Stimulated activated naive B cell treated with anti-CD40 and anti-IgM and Interleukin-4, amounts not matched to agents 10 μg/mL and 1 μg/mL and 100 μg/mL, for 72 hours (primary cell): ENCODE measurements around the gene NAMPT.

ENCODE experiments used
- ATAC-seq, 2 donors: fragments of 150-1000 bp; cut with Tn5 transposase; replicated peaks; 2 replicates each; pipeline ENCODE4 v1.10.0; 2021; ENCODE audit warnings: moderate library complexity in 1 of 2
- DNase-seq: peaks from one replicate; pipeline ENCODE4 v3.0.0; 2021
- H3K27ac Mint-ChIP-seq: one replicate; pipeline ENCODE4 v1.8.0; 2022; ENCODE audit warnings: mild to moderate bottlenecking, mixed read lengths
- H3K27me3 Mint-ChIP-seq, 2 donors: one replicate each; pipeline ENCODE4 v1.8.0; 2022; ENCODE audit warnings: mixed read lengths in 2 of 2
- H3K36me3 Mint-ChIP-seq, 2 donors: one replicate each; pipeline ENCODE4 v1.8.0; 2022; ENCODE audit warnings: mixed read lengths in 2 of 2, mild to moderate bottlenecking in 1 of 2
- H3K4me1 Mint-ChIP-seq, 2 donors: one replicate each; pipeline ENCODE4 v1.8.0; 2022; ENCODE audit warnings: mixed read lengths in 2 of 2, mild to moderate bottlenecking in 1 of 2
- H3K4me3 Mint-ChIP-seq, 2 donors: one replicate each; pipeline ENCODE4 v1.8.0; 2022; ENCODE audit warnings: mild to moderate bottlenecking in 2 of 2, mixed read lengths in 2 of 2, moderate library complexity in 1 of 2
- H3K9me3 Mint-ChIP-seq, 2 donors: one replicate each; pipeline ENCODE4 v1.8.0; 2022; ENCODE audit warnings: mixed read lengths in 2 of 2, mild to moderate bottlenecking in 1 of 2

NAMPT gene

DNA sequence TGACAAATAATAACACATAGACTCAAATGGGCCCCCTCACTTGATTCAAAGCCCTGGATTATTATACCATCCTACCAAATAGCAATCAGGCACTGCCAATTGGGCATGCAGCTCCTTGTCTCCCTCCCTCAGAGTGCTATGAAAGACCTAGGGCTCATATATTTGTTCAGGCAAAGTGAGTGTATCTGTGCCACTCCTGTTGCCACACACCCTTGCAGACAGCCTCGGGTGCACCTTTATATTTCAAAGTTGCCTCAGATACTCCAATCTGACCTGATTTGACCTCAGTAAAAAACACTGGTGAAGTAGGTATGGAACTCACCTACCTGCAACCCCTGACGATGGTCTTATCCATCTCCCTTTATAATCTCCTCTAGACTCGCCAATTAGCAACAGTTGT, 3.0 kb upstream of the NAMPT start:
- Mint-ChIP-seq H3K9me3 (no peaks in the 10 kb centered on the region), H3K27me3 (peaks cover 7 to 12% of the 10 kb centered on the region in 2 donors), H3K36me3 (peaks cover 0 to 9% of the 10 kb centered on the region in 2 donors), H3K4me1 (peaks cover 21 to 27% of the 10 kb centered on the region in 2 donors), H3K4me3 (no peak overlapping the region), H3K27ac (no peak overlapping the region)
- no peak for DNase-seq
- ATAC-seq = no peak

DNA sequence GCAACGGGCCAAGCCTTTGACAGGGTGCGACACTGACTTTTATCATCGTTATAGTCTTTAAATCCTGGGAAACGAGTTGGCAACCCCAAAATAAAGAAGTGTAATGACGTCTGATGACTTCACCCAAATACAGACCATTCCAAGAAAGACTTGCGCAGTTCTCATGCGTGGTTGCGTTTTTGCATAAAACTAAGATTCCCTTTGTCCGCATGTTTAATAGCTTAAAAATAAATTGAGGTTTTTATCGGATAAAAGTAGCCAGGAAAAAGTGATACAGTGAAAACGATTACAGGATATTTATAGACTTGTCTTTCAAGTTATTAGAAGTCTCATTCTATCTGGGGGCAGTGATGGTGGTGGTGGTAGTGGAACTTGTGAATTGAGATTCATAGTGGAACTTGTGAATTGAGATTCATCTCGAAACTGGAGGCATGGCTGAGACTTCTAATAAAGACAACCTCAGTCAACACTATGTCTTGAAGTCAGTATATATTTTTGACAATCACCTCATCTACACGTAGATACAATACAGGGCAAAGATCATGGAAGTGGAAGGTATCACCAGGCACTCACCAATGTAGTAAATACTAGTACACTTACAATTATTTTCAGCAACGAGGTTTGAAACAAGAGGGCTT, 1.2 kb upstream of the NAMPT start:
- Mint-ChIP-seq H3K36me3 (peaks cover 0 to 9% of the 10 kb centered on the region in 2 donors), H3K9me3 (no peaks in the 10 kb centered on the region), H3K4me3 (peak overlapping the region; percentile 92 to 99), H3K4me1 (peaks cover 25 to 42% of the 10 kb centered on the region in 2 donors), H3K27ac (peak overlapping the region; percentile 100), H3K27me3 (peaks cover 0 to 6% of the 10 kb centered on the region in 2 donors)
- DNase-seq (peak; percentile 42), ATAC-seq (peak; percentile 19 to 33)

DNA sequence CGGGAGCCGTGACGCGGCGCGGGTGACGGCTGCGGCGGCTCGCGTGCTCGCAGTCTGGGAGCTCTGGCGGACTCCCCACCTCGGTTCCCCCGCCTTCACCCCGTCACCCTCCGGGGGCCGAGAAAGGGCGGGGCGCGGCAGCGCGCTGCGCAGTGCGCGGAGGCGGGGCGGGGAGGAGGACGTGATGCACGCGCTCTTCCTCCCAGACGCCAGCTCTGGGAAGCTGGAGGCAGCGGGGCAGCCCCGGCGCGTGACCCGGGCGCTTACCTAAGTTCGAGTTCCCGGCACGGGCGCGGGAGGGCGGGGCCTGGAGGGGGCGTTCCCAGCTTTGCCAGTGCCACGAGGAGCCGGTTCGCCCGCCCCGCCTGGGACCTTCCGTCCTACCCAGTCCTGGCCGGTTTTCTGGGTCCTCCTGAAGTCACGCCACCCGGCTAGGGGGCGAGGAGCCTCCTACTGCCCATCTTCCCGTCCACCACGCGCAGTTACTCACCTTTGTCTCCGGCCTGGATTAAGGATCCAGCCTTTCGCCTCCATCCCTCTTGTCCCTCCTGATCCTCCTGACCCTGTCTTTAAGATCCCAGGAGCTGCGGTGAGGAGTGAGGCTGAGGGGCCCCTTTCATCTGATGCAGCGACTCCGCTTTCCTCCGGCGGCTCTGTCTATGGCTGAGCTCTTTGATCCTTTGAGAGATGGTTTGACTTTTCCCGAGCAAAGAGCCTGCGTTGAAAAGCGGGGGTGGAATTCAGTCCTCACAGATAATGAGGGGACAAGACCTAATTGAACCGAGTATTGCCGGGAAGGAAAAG, 470 bp upstream of the NAMPT start:
- Mint-ChIP-seq H3K27ac (peak overlapping the region; percentile 100), H3K27me3 (peaks cover 0 to under 1% of the 10 kb centered on the region in 2 donors), H3K36me3 (peaks cover 0 to 9% of the 10 kb centered on the region in 2 donors), H3K4me1 (peaks cover 21 to 47% of the 10 kb centered on the region in 2 donors), H3K4me3 (peak overlapping the region; percentile 92 to 99), H3K9me3 (no peaks in the 10 kb centered on the region)
- DNase-seq (peak; percentile 98), ATAC-seq (peak; percentile 83 to 90)

DNA sequence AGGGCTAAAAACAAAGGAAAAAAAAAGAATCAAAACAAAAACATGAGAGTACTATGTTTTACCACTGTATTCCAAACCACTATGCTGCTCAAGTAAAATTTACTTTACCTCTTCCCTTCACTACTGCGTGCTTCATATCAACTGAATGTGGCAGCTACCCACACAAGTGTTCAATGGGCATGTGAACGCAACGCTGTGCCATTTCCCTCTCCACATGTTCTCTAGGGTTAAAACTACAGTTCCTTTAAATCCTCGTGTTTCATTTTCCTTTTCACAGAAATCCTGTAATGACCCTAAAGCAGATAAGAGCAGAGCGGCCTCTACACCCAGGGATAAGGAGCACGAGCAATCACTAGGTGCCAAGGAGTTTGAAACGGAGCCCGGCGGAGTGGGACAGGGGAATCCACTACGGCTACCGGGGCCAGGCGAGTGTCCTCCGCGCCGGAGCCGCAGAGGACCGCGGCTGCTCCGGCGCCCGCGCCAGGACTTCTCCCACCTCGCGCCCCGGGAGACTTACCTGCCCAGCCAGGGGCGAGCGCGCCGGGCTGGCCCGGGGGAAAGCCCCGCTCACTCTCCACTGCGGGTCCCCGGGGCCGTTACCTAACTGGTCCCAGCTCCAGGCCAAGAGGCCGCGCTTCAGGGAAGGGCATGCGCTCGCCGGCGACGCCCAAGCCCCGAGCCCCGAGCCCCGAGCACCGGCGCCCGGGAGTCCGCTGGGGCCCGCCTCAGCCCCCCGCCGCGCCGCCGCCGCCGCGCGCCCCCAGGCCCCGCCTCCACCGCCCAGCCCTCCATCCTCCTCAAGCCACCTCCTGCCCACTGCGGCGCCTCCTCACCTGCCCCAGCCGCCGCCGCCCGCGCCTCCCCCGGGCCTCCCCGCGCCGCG, 711 bp downstream of the NAMPT start:
- DNase-seq = peak; percentile 24
- ATAC-seq = peak; percentile 36 to 37
- Mint-ChIP-seq H3K27ac (peak overlapping the region; percentile 100), H3K4me3 (peak overlapping the region; percentile 92 to 99), H3K27me3 (no peaks in the 10 kb centered on the region), H3K36me3 (peaks cover 5 to 15% of the 10 kb centered on the region in 2 donors), H3K9me3 (peaks cover 0 to 2% of the 10 kb centered on the region in 2 donors), H3K4me1 (peaks cover 20 to 46% of the 10 kb centered on the region in 2 donors)

DNA sequence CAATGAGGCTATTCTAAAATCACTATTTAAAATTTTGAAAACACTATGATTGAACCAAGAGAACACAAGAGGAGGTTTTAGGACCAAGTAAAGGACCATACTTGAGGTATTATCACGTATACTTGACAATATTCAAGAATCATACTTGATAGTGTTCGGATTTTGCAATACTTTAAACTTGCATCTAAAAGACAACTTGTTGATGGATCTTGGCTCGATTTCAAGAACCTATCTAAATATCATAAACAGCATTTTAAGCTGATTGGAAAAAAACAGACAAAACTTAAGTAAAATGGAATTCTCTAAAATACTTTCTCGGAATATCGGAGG, 1.3 kb downstream of the NAMPT start:
- peak overlapping the region; percentile 92 to 99 for H3K4me3 Mint-ChIP-seq
- H3K27ac Mint-ChIP-seq = peak overlapping the region; percentile 99
- H3K4me1 Mint-ChIP-seq = peaks cover 20 to 50% of the 10 kb centered on the region in 2 donors
- H3K36me3 Mint-ChIP-seq = peaks cover 5 to 15% of the 10 kb centered on the region in 2 donors
- H3K9me3 Mint-ChIP-seq = peaks cover 0 to 2% of the 10 kb centered on the region in 2 donors
- DNase-seq (no peak), ATAC-seq (no peak)
- no peaks in the 10 kb centered on the region for H3K27me3 Mint-ChIP-seq

DNA sequence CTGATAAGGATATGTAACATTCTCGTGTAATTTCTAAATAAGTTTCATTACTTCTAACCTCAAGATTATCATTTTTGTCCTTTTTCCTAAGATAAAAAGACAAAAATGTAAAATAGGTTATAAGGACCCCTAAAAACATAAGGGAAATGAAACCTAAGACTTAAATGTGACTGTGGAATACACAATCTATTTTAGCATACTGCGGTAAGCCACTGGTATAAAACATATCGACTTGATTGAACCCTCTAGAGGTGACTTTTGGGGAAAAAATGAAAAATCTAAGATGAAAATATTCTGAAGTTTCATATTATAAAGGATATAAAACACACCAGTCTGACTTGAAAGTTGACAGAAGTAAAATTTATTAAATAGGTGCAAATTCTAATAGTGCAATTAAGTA, 1.9 kb downstream of the NAMPT start:
- H3K4me1 Mint-ChIP-seq = peaks cover 20 to 56% of the 10 kb centered on the region in 2 donors
- peaks cover 0 to 2% of the 10 kb centered on the region in 2 donors for H3K9me3 Mint-ChIP-seq
- DNase-seq (no peak), ATAC-seq (no peak)
- no peaks in the 10 kb centered on the region for H3K27me3 Mint-ChIP-seq
- H3K4me3 Mint-ChIP-seq = no peak overlapping the region
- peaks cover 5 to 15% of the 10 kb centered on the region in 2 donors for H3K36me3 Mint-ChIP-seq
- no peak overlapping the region for H3K27ac Mint-ChIP-seq

DNA sequence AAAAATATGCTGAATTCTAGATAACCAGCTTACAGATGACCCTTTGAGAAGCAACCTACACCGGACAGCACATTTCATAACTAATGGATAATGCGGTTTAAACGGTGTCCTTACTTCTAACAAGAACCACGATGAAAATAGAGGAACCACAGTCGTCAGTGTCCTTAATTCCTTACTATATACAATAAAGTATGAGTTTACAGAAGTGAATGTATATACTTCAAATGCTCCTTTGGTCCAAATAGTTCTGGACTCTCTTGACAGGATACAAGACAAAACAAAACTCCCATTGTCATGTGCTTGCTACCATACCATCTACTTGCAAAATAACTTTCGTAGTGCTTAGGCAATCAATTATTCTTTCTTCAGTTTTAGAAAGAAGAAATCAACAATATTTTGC, 2.4 kb downstream of the NAMPT start:
- Mint-ChIP-seq H3K4me3 (peak overlapping the region in 1 of 2 donors; percentile 44), H3K36me3 (peaks cover 8 to 18% of the 10 kb centered on the region in 2 donors), H3K27ac (peak overlapping the region; percentile 79), H3K27me3 (no peaks in the 10 kb centered on the region), H3K9me3 (peaks cover 0 to 2% of the 10 kb centered on the region in 2 donors), H3K4me1 (peaks cover 19 to 56% of the 10 kb centered on the region in 2 donors)
- DNase-seq (no peak), ATAC-seq (no peak)

DNA sequence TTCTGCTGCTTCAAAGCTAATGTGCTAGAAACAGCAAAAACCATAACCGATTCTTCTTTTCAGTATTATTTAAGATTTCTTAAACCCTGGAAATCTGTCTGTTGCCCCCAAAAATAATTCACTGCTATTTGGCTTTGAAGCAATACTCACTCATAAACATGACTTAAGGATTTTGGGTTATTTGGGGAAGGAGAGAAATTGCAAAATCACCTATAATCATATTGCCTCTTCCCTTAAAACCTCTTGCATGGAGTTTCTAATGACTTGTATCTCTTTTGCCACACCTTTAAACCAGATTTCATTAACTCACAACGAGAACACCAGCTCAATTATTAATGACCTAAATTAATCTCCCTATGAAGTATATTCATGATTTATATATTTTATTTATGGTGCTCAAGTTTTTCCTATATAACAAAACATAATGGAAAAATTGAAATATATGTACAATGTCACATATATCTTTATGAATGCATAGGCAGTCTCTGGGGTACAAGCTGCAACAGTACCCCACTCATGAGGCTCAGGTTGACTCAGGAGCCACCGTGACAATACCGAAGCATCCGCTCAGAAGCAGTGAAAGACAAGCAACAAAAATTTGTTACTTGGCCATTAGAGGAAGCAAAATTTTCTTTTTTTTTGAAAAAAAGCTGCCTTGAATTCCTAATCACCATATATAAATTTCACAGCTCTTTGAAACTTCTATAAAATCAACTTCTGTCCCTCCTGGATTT, 3.0 kb downstream of the NAMPT start:
- peak overlapping the region in 1 of 2 donors; percentile 44 for H3K4me3 Mint-ChIP-seq
- no peak for DNase-seq
- no peaks in the 10 kb centered on the region for H3K27me3 Mint-ChIP-seq
- peaks cover 0 to 2% of the 10 kb centered on the region in 2 donors for H3K9me3 Mint-ChIP-seq
- no peak overlapping the region for H3K27ac Mint-ChIP-seq
- peaks cover 10 to 23% of the 10 kb centered on the region in 2 donors for H3K36me3 Mint-ChIP-seq
- peaks cover 19 to 56% of the 10 kb centered on the region in 2 donors for H3K4me1 Mint-ChIP-seq
- no peak for ATAC-seq

DNA sequence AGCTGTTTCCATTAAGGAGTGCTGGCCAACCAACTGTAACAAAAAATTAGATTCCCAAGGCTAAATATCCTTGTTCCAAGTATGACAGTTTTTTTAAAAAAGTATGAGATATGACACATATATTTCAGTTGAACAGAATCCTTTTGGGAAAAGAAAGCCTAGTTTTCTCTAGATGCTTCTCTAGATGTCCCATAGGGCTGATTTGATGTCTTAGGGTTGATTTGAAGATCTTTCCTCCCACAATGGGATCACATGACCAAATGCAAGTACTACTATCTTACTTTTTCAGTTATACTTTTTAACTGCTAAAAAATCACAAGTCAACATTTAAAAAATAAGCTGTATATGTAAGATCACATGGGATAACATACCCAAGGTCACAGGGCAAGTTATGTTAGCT, 3.7 kb downstream of the NAMPT start:
- H3K27me3 Mint-ChIP-seq = no peaks in the 10 kb centered on the region
- H3K4me1 Mint-ChIP-seq = peaks cover 17 to 53% of the 10 kb centered on the region in 2 donors
- DNase-seq = no peak
- no peak overlapping the region for H3K4me3 Mint-ChIP-seq
- H3K36me3 Mint-ChIP-seq = peaks cover 10 to 23% of the 10 kb centered on the region in 2 donors
- H3K9me3 Mint-ChIP-seq = peaks cover 0 to 2% of the 10 kb centered on the region in 2 donors
- no peak for ATAC-seq
- H3K27ac Mint-ChIP-seq = no peak overlapping the region

DNA sequence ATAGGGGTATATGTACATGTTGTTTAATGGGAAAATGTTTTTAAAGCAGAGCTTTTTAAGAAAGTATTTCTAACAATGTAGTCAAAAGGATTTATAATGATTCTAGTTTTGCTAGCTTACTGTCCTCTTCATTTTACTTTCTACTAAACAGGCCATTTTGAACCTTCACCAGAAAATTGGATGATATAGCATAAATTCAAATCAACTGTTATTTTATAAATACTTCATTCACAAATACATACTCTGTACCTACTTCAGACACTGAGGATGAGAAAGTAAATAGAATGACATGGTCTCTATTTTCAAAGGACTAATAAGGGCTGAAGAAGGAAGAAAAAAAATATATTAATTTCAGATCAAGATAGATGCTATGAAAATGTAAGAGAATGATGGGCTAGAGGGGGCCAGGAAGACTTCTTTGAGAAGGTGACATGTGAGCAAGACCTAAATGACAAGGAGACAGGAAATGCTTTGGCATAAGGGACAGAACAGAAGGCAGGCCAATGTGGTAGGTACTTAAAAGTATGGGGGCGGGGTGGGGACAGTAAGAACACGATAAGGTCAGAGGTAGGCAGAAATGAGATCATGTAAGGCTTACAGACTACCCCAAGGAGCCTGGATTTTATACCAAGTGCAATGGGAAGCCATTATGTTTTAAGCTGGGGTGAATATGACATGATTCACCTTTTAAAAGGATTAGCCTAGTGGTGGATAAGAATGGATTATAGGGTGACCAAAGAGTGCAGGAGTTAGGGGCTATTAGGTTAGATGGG, 5.2 kb downstream of the NAMPT start:
- Mint-ChIP-seq H3K4me3 (peak overlapping the region; percentile 27 to 52), H3K9me3 (peaks cover 0 to 2% of the 10 kb centered on the region in 2 donors), H3K27me3 (no peaks in the 10 kb centered on the region), H3K4me1 (peaks cover 15 to 46% of the 10 kb centered on the region in 2 donors), H3K27ac (peak overlapping the region; percentile 87), H3K36me3 (peaks cover 10 to 23% of the 10 kb centered on the region in 2 donors)
- DNase-seq (no peak), ATAC-seq (peak in 1 of 2 donors; percentile 37)

DNA sequence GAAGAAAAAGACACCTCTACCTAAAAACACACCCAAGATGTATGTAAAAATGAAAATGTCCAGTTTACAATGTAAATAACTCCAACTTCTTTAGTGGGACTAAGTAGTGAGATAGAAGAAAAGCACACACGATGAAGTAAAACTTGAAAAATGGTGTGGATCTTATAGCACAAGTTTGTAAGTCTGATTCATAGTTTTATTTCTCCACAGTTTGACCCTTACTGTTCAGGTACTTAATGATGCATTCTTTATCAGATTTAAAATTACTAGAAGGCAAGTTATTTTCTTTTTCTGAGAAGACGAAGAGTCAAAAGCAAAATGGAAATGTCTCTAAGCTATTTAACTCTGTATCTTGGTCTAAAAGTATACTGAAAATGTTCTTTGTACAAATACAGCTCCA, 6.1 kb downstream of the NAMPT start:
- H3K4me1 Mint-ChIP-seq = peaks cover 12 to 43% of the 10 kb centered on the region in 2 donors
- peaks cover 0 to 2% of the 10 kb centered on the region in 2 donors for H3K9me3 Mint-ChIP-seq
- ATAC-seq (no peak), DNase-seq (no peak)
- no peaks in the 10 kb centered on the region for H3K27me3 Mint-ChIP-seq
- no peak overlapping the region for H3K27ac Mint-ChIP-seq
- H3K4me3 Mint-ChIP-seq = no peak overlapping the region
- peaks cover 10 to 19% of the 10 kb centered on the region in 2 donors for H3K36me3 Mint-ChIP-seq

DNA sequence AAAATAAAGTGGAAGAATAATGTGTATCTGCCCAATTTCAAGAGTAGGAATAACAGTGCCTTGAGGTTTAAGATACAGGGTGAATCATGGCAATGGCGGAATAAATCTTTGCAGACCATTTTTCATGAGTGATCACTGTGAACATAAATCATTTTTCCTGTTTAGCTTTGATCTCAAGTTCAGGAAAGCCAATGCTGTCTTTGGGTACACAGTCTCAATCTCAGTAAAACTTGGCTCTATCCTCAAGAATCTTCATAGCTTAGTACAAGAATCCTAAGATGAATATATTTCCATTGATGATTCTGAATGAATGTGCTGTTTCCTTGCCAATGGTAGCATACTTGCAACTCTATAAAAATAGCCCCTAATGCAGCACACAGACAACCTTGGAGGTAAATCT, 6.8 kb downstream of the NAMPT start:
- H3K27ac Mint-ChIP-seq = no peak overlapping the region
- H3K36me3 Mint-ChIP-seq = peaks cover 10 to 20% of the 10 kb centered on the region in 2 donors
- ATAC-seq (no peak), DNase-seq (no peak)
- H3K27me3 Mint-ChIP-seq = no peaks in the 10 kb centered on the region
- H3K4me3 Mint-ChIP-seq = no peak overlapping the region
- H3K4me1 Mint-ChIP-seq = peaks cover 10 to 45% of the 10 kb centered on the region in 2 donors
- peaks cover 0 to 2% of the 10 kb centered on the region in 2 donors for H3K9me3 Mint-ChIP-seq

DNA sequence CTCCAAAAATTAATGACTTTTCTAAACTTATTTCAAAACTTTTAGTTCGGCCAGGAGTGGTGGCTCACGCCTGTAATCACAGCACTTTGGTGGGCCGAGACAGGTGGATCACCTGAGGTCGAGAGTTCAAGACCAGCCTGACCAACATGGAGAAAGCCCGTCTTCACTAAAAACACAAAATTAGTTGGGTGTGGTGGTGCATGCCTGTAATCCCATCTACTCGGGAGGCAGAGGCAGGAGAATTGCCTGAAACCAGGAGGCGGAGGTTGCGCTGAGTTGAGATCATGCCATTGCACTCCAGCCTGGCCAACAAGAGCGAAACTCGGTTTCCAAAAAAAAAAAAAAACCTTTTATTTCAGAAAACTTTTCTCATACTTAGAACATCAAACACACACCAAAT, 8.3 kb downstream of the NAMPT start:
- no peak overlapping the region for H3K27ac Mint-ChIP-seq
- peaks cover 8 to 38% of the 10 kb centered on the region in 2 donors for H3K4me1 Mint-ChIP-seq
- no peaks in the 10 kb centered on the region for H3K27me3 Mint-ChIP-seq
- H3K4me3 Mint-ChIP-seq = no peak overlapping the region
- no peak for ATAC-seq
- no peak for DNase-seq
- peaks cover 0 to 2% of the 10 kb centered on the region in 2 donors for H3K9me3 Mint-ChIP-seq
- peaks cover 12 to 26% of the 10 kb centered on the region in 2 donors for H3K36me3 Mint-ChIP-seq
